Measurements from ENCODE around the gene TSEN2. TPM values are rescaled to one million over a fixed set of nuclear protein-coding genes. Genes with fewer than 3 reads are reported as not detected.

TSEN2 gene
- total RNA-seq, 1 donor from 2014 or later, result 28.1 TPM

DNA sequence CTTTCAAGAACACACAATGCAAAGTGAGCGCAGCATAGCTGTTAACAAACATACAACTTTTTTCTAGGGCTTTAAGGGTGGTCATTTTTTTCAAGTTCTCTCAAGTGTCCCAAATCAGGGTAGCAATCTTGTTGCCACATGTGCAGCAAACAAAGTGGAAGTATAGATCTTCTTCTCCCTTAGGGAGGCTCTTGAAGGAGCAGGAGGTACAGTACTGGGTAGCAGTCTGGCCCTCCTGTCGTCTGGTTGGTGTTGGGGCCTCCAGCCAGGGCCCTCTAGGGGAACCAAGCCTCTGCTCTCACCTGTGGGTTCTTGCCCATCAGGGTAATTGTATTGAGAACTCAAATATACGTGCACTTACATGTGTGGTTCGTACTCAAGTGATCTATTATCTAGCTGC, 98.5 kb downstream of the TSEN2 start:
- no peak for DNase-seq (ENCODE audit: low read depth, low spot score)
- no peaks in the 10 kb centered on the region for H3K9me3 Mint-ChIP-seq
- peaks cover 31% of the 10 kb centered on the region for H3K4me1 Mint-ChIP-seq
- H3K27ac Mint-ChIP-seq (ENCODE audit: unreplicated experiment), result no peak overlapping the region
- no peaks in the 10 kb centered on the region for H3K27me3 Mint-ChIP-seq (ENCODE audit: low read depth)
- peak overlapping the region; percentile 34 for H3K4me3 Mint-ChIP-seq
- peaks cover 25% of the 10 kb centered on the region for H3K36me3 Mint-ChIP-seq (ENCODE audit: low read depth)
- TF ChIP-seq, protein P1, sequence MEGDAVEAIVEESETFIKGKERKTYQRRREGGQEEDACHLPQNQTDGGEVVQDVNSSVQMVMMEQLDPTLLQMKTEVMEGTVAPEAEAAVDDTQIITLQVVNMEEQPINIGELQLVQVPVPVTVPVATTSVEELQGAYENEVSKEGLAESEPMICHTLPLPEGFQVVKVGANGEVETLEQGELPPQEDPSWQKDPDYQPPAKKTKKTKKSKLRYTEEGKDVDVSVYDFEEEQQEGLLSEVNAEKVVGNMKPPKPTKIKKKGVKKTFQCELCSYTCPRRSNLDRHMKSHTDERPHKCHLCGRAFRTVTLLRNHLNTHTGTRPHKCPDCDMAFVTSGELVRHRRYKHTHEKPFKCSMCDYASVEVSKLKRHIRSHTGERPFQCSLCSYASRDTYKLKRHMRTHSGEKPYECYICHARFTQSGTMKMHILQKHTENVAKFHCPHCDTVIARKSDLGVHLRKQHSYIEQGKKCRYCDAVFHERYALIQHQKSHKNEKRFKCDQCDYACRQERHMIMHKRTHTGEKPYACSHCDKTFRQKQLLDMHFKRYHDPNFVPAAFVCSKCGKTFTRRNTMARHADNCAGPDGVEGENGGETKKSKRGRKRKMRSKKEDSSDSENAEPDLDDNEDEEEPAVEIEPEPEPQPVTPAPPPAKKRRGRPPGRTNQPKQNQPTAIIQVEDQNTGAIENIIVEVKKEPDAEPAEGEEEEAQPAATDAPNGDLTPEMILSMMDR (conservative IDR thresholded peaks at IDR 0.05), result no peak

Other genes with a start within 250 kb of the TSEN2 start
- not detected in 2 replicates for gene PPARG, start 195.4 kb upstream of the TSEN2 start, total RNA-seq
- not detected in 2 replicates for gene MKRN2OS, start 61.0 kb downstream of the TSEN2 start, total RNA-seq
- 25.8 and 27.2 TPM in 2 replicates for gene MKRN2, start 72.6 kb downstream of the TSEN2 start, total RNA-seq
- 123 and 124 TPM in 2 replicates for gene RAF1, start 179.6 kb downstream of the TSEN2 start, total RNA-seq